ENCODE data around the gene HIVEP2.
"Not testable (repeated sequence)": the region's sequence is repeated elsewhere in the genome, so short reads cannot be mapped to it uniquely, and the experiment has no call there.

The HIVEP2 gene, protein sequence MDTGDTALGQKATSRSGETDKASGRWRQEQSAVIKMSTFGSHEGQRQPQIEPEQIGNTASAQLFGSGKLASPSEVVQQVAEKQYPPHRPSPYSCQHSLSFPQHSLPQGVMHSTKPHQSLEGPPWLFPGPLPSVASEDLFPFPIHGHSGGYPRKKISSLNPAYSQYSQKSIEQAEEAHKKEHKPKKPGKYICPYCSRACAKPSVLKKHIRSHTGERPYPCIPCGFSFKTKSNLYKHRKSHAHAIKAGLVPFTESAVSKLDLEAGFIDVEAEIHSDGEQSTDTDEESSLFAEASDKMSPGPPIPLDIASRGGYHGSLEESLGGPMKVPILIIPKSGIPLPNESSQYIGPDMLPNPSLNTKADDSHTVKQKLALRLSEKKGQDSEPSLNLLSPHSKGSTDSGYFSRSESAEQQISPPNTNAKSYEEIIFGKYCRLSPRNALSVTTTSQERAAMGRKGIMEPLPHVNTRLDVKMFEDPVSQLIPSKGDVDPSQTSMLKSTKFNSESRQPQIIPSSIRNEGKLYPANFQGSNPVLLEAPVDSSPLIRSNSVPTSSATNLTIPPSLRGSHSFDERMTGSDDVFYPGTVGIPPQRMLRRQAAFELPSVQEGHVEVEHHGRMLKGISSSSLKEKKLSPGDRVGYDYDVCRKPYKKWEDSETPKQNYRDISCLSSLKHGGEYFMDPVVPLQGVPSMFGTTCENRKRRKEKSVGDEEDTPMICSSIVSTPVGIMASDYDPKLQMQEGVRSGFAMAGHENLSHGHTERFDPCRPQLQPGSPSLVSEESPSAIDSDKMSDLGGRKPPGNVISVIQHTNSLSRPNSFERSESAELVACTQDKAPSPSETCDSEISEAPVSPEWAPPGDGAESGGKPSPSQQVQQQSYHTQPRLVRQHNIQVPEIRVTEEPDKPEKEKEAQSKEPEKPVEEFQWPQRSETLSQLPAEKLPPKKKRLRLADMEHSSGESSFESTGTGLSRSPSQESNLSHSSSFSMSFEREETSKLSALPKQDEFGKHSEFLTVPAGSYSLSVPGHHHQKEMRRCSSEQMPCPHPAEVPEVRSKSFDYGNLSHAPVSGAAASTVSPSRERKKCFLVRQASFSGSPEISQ (N-terminal part only)

DNA sequence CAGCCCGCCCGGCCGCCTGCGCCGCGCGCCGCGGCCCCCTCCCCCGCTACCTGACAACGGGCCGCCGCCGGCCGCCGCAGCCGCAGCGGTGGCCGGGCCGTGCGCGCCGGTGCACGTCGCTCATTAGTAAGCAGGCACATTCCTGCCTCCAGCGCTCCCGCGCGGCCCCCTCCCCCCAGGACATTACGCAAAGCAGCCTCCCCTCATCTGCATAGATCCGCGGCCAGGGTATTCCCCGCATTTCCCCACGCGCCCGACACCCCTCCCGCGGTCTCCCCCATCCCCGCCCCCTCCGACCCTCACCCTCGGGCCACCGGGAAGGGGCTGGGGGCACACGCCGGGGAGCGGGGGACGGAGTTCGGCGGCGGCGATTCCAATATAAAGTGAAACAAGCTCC is at the start of gene HIVEP2:
Gene HIVEP2 (minus strand): TSS at position 128 of the 397 bp plus-strand sequence. CDS start 170,438 bp downstream, outside the sequence.
- DNase-seq = peak; percentile 87 to 88

DNA sequence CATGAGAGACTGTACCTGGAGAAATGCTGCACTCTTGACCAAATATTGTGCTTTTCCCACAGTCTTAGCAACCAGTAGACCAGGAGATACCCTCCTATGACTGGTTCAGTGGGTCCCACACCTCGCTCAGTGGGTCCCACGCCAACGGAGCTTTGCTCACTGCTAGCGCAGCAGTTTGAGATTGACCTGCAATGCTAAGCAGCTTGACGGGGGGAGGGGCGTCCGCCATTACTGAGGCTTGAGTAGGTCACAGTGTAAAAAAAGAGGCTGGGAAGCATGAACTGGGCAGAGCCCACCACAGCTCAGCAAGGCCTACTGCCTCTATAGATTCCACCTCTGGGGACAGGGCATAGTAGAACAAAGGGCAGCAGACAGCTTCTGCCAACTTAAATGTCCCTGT is 49.0 kb upstream of the HIVEP2 start:
- no peak for DNase-seq

DNA sequence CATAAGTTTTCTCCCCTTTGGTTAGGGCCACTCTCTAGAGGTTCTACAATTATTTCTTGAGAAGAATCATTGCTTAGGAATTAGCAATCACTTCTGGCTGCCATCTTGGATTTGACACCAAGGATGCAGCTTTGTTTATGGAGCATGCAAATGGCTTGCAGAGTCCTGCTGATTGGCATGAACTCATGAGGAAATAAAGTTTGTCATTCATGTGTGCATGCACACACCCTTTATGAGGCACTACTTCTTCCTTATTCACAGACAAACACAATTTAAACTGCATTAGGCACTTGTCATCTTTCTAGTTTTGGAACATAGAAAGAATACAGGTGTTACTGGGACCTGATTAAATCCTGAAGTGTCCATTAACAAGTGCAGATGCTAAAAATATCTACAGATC is 42.5 kb upstream of the HIVEP2 start:
- no peak for DNase-seq

DNA sequence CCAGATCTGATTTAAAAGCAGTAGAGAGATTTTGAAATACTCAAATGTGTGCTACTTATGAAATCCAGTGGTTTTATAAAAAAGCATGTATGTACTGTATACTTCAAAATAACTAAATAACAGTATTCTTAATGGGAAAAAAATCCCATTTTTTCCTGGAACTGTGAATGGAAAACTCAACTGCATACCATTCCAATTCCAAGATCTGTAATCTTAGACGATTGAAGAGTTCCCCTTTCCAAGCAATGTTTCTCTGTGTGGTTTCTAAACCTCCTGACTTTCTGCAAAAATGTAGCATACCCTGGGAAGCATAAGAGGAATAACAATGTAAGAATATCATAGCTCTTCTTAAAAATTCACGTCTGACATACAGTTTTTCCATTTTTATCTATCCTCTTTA is 40.3 kb upstream of the HIVEP2 start:
- no peak for DNase-seq

DNA sequence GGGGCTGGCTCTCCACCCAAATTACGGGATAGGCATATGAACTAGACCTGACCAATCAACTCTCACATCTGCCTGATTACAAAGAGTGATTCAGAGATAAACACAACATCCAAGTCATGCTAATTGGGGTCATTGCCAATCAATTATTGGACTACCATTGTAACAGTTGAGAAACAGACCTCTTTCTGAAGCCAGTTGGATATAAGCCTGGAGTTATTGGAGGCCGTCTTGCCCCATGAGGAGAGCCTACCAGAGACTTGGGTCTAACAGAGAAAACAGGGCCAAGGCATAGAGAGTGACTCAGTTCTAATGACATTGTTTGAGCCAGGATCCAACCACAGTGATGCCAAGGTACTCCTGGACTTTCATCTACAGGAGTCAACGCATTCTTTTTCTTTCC is 39.4 kb upstream of the HIVEP2 start:
- DNase-seq = no peak

DNA sequence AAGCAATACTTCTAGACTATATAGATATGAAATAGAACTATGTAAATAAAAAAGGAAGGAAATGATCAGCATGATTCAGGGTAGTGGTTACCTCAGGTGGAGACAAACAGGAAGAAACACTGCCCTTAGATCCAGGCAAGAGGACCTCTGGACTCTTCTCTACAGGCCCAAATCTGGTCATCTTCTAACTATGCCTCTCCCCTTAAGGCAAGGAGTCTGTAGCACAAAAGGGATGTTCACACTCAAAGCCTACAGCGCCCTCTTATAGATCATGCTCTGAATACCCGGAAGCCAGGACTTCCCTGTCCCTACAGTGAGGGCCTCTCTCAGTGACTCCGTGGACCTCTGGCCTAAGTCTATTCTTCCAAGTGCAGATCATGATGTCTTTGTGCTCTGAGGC is 30.4 kb upstream of the HIVEP2 start:
- DNase-seq = no peak

DNA sequence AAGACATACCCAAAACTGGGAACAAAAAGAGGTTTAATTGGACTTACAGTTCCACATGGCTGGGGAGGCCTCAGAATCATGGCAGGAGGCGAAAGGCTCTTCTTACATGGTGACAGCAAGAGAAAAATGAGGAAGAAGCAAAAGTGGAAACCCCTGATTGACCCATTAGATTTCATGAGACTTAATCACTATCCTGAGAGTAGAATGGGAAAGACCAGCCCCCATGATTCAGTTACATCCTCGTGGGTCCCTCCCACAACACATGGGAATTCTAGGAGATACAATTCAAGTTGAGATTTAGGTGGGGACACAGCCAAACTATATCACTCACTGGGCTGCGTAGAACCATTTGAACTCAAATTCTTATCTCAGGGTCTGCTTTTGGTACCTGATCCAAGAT is 26.0 kb upstream of the HIVEP2 start:
- DNase-seq = not testable (repeated sequence)

DNA sequence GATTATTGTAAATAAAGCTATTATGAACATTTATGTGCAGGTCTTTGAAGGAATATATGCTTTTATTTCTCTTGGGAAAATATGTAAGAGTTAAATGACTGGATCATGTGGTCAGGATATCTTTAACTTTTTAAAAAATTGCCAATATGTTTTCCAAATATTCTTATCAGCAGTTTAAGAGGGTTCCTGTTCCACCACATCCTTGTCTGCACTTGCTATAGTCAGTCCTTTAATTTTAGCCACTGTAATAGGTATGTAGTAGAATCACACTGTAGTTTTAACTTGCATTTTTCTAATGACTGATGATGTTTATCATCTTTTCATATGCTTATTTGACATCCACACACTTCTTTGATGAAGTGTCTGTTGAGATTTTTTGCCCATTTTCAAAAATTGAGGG is 23.6 kb upstream of the HIVEP2 start:
- no peak for DNase-seq

DNA sequence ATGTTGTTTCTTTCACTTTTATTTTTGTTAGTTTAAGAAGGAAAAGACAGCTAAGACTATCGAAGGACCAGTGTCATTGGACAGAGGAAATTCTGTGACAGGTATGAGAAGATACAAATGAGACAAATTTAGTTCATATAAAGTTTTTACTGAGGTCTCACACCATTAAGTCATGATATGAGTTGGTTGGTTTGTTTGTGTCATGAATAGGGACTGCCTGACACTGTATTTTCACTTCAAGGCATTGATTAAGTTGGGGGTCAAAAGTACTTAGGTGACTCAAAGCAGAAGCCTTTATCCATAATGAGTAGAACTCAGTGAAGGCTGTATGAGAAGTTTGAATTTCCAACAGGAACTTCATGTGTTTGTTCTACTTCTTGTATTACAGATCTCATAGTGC is 21.3 kb upstream of the HIVEP2 start:
- no peak for DNase-seq

DNA sequence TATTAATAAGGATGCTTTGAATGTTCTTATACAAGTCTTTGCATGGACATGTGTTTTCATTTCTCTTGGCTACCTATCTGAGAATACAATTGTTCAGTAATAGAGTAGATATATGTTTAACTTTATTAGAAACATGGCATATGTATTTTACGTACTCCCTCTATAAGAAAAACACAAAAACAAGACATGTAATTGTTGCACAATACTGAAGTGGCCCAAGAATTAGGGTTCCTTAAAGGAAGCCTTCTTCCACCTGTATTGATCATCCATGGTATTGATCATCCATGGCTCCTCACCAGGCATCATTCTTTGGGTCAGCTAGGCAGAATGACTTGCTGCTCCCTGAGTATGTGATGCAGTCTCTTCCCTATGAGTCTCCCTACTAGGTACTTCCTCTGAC is 20.2 kb upstream of the HIVEP2 start:
- DNase-seq = no peak

DNA sequence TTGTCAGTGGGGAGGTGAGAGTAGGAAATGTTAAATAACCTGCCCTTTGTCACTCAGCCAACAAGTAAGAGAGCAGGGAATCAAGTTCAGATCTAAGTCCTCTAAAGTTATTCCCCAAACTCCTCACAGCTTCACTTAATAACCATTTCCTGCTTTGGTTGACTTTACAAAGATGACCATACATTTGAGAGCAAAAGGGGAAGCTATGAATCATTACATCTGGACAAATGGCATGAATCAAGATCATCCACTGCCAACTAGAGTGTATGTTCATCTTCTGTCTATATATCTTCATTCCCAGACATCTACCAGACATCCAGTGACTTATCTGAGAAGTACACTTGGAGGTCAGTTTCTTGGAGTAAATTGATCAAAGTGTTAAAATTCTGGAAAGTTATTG is 15.1 kb upstream of the HIVEP2 start:
- DNase-seq = no peak

DNA sequence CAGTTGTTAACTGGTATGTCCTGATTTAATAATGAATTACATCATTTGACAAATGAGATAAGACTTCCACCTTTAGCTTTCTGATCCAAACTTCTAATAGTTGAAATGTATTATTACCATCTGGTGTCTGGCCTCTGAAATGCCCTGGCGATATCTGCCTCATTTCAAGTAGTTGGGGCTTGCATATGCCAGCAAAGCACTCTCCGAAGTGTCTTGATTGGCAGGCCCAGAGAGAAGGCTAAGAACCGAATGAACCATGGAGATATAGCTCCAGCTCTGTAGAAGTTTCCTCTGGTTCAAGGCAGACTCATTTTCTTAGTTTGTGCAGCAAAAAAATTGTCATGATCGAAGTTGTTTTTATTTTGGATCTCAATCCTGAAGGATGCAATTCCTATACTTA is 13.4 kb upstream of the HIVEP2 start:
- no peak for DNase-seq

DNA sequence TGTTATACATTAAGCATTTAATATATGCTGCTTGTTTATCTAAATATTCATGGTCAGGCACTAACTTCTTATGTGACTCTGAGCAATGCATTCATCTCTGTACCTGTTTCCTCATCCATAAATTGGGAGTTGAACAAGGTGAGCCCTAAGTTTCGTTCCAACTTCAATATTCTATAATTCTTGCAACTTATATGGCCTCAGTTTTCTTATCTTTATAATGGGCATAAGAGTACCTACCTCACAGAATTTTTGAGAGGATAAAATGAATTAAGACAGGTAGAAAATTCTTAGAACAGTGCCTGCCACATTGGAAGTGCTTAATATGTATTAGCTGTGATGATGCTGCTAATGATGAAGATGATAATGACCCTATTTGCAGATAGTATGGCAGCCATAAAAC is 11.8 kb upstream of the HIVEP2 start:
- no peak for DNase-seq

DNA sequence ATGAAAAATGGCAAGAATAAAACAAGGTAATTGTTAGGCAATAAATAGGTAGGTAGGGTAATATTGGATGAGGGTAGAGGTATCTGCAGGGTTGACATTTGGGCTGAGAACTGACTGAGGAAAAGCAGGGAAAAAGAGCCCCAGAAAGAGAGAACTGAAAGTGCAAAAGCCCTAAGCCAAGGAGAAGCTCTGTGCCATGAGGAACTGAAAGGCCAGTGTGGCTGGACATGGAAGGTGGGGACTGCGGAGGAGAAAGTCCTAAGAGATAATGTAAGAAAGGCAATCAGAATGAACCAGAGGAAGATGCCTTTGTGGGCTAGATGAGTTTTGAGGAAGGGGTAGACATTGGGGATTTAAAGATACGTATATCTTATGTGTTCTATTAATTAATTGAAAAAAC is 9.9 kb upstream of the HIVEP2 start:
- DNase-seq = no peak

DNA sequence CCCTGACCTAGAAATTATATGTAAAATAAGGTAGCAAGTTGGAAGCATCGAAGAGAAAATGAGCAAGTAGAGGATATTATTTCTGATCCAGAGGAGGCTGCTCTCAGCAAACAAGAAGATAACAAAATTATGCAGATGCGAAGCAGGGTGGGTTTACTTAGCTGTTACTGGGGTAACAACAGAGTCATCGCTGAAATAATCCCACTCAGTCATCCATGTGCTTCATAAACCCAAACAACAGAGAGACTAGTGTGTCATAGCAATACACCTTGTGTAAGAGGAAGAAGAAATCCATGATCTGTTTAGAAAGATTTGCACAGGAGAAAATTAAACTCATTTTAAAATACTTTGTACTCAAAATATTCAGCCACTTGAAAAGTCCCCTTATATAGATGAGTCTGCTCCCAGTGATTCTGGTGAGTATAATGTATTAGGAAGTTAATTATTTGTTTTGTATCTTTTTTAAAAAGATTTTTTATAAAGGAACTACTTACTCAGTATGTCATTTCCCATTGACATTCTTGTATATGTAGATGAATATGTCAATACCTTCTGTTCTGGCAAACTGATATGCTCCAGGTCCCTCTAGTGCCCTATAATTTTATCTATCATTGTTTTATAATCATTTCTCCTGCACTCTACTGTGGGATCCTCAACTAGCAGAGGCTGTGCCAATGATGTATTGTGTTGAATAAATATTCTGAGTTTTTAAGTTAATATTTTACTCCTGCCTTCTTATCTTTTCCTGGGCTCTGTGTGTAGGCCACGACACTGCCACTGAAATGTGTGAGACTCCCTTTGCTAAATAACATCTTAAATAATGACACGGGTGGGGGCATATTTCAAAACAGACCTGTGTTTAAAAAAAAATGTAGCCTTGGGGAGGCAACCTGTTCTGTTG is 8.6 kb upstream of the HIVEP2 start:
- DNase-seq = no peak

DNA sequence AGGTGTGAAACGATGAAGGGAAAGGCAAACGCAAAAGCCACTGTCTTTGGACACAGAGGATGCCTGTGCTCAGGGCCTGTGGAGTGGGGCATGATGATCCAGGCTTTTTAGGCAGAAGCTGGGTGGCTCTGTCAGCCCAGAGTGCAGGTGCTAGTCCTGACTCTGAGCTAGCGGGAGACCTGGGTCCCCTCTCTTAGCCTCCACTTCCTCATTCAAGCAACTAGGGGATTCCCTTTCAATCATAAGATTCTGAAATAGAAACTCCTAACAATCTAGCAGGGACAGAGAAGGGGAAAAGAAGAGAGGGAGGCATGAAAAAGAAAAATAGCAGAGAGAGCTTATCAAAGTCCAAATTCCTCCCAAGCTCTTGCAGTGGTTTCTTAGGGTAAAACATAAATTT is 7.6 kb upstream of the HIVEP2 start:
- no peak for DNase-seq

DNA sequence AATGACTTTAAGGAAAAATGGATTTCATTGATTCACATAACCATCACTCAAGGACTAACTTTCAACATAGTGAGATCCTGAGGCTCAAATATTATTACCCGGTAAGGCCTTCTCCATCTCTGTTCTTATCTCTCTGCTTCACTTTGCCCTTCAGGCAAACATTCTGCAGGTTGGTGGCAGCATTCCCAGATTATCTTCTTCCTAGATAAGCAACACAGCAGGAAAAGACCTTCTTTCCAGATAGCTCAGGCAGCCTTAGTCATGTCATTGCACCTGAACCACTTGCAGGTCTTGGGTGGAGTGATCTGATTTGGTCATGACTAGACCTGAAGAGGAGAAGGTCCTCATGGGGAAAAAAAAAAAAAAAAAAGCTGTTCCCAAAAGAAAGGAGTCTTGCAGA is 5.3 kb upstream of the HIVEP2 start:
- DNase-seq = no peak

DNA sequence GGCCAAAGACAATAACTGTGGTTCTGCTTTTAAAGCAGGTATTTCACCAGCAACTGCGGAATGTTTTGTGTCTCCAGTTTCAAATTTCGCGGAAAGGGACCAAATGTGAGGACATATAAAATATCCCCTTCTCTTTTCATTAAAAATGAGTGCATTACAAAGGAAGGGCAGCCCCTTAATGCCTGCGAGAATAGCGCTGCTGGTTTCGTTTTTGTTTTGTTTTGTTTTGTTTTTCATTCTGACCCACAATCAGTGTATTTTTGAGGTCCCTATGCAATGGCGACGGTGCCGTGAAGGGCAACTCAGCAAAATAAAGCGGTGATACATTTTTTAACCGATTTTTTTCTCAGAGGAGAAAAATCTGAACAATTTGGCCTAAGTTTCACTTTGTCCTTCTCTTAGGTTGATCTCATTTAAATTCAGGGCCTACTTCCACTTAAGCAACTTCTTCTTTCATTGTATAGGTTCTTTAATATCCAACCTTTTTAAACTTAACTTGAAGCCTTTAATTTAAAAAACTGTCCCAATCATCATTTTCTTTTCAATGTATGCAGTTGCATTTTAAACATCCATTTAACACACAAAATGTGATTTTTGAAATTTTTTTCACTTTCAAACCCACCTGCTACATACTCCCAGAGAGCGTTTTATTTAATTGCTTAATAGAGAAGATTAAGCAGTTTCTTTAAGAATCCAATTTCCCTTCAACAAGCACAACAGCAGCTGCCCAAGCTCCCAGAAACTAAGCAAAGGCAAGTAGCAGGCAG is 2.9 kb upstream of the HIVEP2 start:
- no peak for DNase-seq

DNA sequence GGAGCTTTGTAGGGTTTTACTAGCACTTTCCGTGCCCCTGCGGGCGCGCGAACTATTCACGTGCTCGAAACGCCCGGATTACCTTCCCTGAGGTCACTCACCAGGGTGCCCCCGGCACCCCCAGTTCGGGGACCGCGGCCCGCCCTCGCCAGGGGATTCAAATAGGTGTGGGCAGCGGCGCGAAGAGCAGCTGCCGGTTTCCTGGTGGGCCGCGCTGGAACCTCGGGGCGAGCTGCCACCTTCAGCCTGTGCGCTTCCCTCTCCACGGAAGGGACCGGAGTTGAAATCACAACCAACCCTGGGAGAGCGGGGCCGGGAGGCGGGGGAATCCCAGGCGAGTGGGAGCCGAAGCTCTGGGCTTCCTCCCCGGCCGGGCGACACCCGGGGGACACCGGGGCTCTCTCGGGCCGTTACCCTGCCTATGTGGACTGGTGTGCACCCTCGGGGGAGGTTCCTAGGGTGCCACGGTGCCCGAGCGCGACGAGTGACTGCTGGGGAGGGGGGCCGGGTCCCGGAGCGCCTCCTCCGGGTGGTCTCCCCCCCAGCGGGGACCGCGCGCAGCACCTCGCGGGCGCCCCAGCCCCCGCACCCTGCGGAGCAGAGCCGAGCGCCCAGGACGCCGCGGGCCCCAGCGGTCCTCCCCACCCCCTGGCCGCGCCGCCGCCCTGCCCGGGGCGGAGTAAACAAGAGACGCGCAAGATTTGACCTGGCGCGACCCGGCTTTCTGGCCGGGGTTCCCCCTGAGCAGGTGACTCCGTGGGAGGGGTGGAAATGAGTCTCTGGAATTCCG is 2.1 kb upstream of the HIVEP2 start:
- peak; percentile 63 to 73 for DNase-seq

DNA sequence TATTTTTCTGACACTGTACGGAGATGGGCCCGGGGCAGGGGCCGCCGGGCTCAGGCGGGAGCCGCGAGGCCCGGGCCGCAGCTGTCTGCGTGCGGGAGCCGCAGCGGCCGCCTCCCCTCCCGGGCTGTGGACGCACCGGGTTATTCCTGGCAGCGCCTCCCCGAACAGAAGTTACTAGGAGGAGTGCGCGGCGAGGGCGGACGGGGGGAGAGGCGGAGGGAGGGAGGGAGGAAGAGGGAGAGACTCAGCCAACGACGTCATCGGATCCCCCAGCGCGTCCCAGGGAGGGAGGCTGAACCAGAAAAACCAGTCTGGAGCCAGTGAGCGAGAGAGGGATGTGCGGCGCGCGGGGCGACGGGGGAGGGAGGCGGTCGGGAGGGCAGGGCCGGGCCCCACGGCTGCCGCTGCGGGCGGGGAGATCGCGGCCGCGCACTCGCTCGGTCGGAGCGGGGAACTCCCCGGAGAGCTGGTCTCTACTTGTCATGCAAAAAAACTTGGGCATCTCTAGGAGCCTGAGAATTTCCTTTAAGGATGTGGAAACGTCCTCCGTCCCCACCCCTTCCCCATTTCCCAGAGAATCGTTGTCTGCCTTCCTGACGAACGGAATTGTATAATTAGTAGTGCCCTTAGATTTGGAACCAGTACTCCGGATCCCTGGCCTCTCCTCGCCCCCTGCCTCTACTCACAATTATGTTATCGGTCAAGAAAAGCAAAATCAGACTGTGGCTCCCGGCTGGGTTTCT is 1.4 kb upstream of the HIVEP2 start:
- DNase-seq = peak; percentile 91 to 94

All from activated CD4-positive, alpha-beta T cell treated with anti-CD3 and anti-CD28 coated beads, Interleukin-2, amount 50 U/mL, for 4 hours (primary cell).